Erythroblast (primary cell): Measurements from ENCODE around the gene SCLT1.

Source experiments
- GATA1 ChIP-seq: IDR thresholded peaks from 2 replicates; pipeline ENCODE4 v1.6.1; 2011; ENCODE audit warnings: low read depth, mild to moderate bottlenecking, control low read depth, low read length, moderate library complexity
- POLR2A ChIP-seq: IDR thresholded peaks from 2 replicates; pipeline ENCODE4 v1.6.1; 2011; ENCODE audit warnings: mild to moderate bottlenecking, low read length

DNA sequence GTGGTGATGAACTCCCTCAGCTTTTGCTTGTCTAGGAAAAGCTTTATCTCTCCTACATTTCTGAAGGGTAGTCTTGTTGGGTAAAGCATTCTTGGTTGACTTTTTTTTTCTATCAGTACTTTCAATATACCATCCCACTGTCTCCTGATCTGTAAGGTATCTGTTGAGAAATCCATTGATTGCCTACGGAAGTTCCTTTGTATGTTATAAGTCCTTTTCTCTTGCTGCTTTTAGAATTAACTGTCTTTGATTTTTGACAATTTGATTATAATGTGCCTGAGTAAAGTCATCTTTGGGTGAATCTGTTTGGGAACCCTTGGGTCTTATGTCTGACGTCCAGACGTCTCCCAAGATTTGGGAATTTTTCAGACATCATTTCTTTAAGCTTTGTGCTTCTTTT, 30.8 kb downstream of the SCLT1 start:
- TF ChIP-seq POLR2A = no peak
- no peak for TF ChIP-seq GATA1
